GM21447 (cell line): ENCODE results near the gene CCDC150.
"Not testable (repeated sequence)": the region's sequence is repeated elsewhere in the genome, so short reads cannot be mapped to it uniquely, and the experiment has no call there.

Source experiments
- ATAC-seq: cut with Tn5 transposase; IDR thresholded peaks from one replicate; pipeline ENCODE4 v1.9.1; 2021; ENCODE audit not compliant: unreplicated experiment

Gene CCDC150

GRCh38 chr2:196639180-196640030 is at the start of gene CCDC150:
CCDC150 (plus strand) TSS chr2:196639715; CDS start chr2:196639767, 52 bp downstream.
- peak; percentile 99 for ATAC-seq

GRCh38 chr2:196590286-196590685 is 49.2 kb upstream of the CCDC150 start:
- no peak for ATAC-seq

DNA sequence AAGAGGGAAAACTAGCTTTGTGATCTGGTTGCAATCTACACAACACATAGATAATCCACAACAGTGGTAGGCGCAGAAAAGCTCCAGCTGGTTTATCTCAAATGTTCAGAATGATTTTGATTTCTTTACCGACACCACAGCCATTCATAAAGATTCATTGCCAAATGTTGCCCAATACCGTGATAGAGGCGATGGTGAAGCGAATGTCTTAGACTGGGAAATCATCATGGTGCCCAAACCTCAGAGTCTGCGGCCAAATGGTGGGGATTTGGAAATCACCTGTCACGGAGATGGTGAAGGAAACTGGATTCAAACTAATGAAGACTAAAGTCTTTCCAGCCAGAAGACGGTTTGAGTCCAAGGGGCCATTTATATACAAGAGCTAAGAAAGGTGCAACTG is 48.5 kb upstream of the CCDC150 start:
- no peak for ATAC-seq

DNA sequence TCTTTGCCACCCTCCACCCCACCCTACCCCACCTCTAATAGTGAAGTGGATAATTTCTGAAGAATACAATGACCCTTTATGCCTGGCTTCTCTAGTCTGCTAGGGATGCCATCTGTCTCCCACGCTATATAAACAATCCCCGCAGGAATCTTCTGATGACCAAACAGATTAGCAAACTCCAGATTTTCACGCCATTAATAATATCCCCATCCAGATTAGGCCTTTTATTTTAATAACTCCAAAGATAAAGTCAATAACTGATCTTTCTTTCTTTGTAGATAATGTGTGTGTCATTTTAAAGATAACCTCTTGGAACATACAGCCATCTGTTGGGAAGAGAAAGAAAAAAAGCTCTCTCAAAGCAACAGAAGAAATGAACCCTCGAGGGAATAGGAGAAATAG is 47.9 kb upstream of the CCDC150 start:
- ATAC-seq: no peak

- no peak for ATAC-seq
Observed at GRCh38 chr2:196592331-196592910, 47.1 kb upstream of the CCDC150 start.

DNA sequence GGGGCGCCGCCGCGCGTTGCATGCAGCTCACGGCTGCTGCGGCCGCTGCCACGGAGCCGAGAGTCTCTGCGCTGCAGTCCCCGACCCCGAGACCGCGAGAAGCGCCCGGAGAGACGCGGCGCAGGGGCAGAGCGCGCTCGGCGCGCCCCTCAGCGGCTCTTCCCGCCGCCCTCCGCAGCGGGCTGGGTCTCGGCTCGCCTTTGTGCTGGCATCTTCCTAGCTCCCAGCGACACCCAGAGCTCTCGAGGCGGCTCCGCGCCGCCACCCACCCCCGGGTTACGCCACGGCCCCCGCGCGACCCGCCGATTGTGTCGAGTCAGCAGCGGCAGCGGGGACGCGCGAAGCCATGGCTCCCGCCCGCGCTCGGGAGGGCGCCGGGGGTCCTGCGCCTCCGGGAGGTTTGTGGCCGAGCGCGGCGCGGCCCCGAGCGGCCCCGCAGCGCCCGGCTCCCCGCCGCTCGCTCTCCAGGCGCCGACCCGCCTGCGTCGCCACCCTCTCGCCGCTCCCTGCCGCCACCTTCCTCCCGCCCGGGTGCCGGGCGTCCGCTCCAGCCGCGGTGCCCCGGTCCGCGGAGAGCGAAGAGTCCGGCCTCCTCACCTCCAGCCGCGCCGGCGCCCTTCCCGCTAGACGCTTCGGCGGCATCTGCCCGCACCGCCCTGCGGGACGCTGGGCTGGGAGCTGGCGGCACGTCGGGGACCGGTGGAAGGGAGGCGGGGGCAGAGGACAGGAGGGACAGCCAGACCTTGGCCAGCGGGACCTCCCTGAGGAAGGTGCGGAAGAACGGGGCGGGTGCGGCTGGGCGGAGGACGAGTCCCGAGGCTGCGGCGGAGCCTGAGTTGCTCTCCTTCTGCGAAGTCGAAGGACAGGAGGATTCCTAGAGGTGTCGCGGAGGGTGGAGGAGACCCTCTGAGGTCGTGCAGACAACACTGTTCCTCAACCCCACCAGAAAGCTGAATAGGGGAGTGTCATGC is 46.3 kb upstream of the CCDC150 start, which contains the start of gene HECW2:
Gene HECW2, minus strand, starts transcription at position 644 of the 971 bp plus-strand sequence.
- ATAC-seq: no peak

- ATAC-seq: no peak
Observed at GRCh38 chr2:196594158-196594557, 45.4 kb upstream of the CCDC150 start.

DNA sequence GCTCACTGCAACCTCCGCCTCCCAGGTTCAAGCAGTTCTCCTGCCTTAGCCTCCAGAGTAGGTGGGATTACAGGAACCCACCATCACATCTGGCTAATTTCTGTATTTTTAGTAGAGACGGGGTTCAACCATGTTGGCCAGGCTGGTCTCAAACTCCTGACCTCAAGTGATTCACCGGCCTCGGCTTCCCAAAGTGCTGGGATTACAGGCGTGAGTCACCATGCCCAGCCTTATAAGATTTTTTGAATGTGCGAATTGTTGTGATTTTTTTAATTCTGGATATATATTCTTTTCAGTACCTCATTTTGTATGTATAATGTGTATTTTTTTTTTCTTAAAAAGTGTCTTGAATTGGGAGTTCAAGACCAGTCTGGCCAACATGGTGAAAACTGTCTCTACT is 42.0 kb upstream of the CCDC150 start:
- ATAC-seq: no peak

- ATAC-seq: no peak
Observed at GRCh38 chr2:196598412-196598811, 41.1 kb upstream of the CCDC150 start.

DNA sequence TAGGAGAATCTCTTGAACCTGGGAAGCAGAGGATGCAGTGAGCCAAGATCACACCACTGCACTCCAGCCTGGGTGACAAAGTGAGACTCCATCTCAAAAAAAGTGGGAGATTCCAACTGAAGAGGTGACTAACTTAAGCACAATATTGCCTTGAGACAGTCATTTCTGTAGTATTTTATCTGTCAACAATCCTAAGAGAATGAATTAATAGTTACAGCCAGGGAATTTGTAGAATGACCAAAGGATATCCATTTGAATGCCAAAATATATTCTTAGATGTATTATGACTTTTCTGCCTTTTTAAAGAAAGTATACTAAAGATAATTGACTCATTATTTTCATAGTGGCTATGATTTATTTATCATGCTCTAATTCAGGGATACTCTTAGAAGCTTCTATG is 40.7 kb upstream of the CCDC150 start:
- no peak for ATAC-seq

DNA sequence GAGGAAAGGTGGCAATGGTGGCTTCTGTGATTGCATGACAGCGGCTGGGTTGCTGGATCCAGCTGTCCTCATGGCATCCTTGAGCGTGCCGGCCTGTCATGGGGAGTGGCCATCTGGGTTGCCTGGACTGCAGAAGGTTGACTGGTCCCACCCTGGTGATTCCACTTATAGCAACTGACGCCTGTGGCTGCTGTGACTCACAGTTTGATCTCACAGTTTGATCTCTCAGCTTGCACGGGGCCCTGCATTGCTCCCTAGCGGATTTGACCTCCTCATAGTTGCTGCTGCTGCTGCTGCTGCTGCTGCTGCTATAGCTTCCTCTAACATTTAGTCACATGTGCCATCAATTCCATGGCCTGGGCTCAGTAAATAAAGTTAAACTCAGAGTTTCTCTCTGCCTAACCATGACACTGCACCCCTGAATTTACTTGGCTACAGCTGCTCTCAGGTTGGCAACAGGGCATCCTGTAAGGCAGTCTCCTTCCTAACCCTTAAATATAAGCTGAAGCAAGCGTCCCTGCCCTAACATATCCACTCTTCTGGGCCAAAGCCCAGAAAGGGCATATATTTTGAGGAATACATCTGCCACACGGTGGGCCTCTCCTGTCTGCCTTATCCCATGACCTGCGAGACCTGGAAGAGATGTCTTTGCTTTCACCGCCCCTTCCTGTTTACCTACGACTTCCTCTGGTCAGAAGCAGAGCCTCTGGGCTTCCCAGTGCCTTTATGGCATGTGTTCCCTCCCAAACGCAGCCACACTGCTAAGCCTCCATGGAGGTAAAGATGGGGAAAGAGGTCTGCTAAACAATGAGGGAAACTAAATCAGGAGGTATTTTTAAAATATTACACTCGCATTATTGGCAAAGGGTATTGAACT is 37.8 kb upstream of the CCDC150 start:
- ATAC-seq: no peak

GRCh38 chr2:196604196-196604595 is 35.3 kb upstream of the CCDC150 start:
- no peak for ATAC-seq

- ATAC-seq: no peak
Observed at GRCh38 chr2:196606516-196606915, 33.0 kb upstream of the CCDC150 start.

DNA sequence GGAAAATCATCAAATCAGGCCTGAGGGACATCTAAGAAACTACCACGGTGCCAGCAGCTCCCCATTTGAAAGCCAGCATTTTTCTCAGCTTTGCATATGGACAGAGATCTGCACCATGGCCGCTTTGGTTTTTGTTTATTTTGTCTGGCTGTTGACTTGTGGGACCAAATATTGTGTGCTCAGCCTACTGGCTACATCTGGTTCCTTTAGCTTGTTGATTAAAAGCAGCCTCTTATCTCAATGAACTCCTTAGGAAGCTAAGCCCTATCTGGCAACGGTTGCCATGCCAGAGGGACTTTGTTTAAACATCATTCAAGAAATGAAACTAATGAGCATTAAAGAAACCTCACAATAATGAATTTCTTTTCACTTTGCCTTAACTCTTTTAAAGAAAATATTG is 32.4 kb upstream of the CCDC150 start:
- ATAC-seq: no peak

DNA sequence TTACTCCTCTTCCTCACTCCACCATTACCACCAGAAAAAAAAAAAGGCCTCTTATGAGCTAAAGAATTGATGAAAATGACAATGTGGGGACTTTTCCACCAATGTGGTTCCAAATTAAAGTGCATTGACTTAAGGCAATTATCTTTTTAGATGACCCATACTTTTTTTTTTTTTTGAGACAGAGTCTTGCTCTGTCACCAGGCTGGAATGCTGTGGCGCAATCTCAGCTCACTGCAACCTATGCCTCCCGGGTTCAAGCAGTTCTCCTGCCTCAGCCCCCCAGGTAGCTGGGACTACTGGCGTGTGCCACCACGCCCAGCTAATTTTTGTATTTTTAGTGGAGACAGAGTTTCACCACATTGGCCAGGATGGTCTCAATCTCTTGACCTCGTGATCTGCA is 31.6 kb upstream of the CCDC150 start:
- ATAC-seq: not testable (repeated sequence)

DNA sequence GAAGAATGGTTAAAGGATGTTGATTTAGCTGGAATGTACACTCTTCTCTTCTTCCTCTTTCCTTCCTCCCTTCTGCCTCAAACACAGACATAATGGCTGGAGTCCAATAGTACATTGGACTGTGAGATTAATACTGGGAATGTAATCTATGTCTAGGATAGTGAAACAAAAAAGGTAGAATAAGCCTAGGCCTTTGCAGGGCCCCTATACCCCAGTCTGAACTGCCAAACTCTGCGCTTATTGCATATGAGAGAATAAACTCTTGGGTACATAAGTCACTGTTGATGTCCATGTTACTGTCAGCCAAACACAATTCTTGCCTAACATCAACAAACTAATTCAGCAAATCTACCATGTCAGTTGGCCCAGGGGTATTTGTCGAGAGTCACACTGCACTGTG is 29.7 kb upstream of the CCDC150 start:
- no peak for ATAC-seq

- no peak for ATAC-seq
Observed at GRCh38 chr2:196610796-196611195, 28.7 kb upstream of the CCDC150 start.

GRCh38 chr2:196613302-196613701 is 26.2 kb upstream of the CCDC150 start:
- ATAC-seq: no peak

- ATAC-seq: no peak
Observed at GRCh38 chr2:196617430-196617829, 22.1 kb upstream of the CCDC150 start.

- no peak for ATAC-seq
Observed at GRCh38 chr2:196618661-196619060, 20.9 kb upstream of the CCDC150 start.
